Measurements from ENCODE around the gene FGF1.

FGF1 gene

DNA sequence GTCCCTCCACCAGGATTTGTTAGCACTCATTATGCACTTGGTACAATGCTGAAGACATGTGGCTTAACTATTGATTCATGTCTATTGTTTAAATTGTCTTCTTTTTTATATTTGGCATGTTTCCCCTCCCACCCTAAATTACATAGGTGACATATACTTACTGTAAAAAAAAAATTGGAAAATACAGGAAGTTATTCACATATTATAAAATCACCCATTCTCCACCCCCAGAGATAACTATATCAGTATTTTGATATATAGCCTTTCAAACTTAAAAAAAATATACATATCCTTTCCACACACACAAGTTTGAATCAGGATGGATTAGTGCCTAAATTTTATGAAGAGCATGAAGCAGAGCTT is 87.6 kb downstream of the FGF1 start:
- Histone ChIP-seq H3K4me3 (ENCODE audit: low read depth, low read length) (no peak overlapping the region), H3K27ac (ENCODE audit: low read depth, low read length) (peak overlapping the region; percentile 63), H3K27me3 (ENCODE audit: insufficient read depth, low read length) (no peaks in the 10 kb centered on the region), H3K36me3 (ENCODE audit: insufficient read depth, low read length) (no peaks in the 10 kb centered on the region), H3K4me1 (ENCODE audit: control insufficient read depth, insufficient read depth, low read length, unreplicated experiment) (peaks cover 55% of the 10 kb centered on the region), H3K79me2 (ENCODE audit: control insufficient read depth, insufficient read depth, low read length, unreplicated experiment) (no peaks in the 10 kb centered on the region), H2AFZ (ENCODE audit: low read length, unreplicated experiment) (no peak overlapping the region)

- H3K27ac ChIP-seq (ENCODE audit: low read depth, low read length), result peak overlapping the region; percentile 63
- no peaks in the 10 kb centered on the region for H3K27me3 ChIP-seq (ENCODE audit: insufficient read depth, low read length)
- H2AFZ ChIP-seq (ENCODE audit: low read length, unreplicated experiment), result no peak overlapping the region
- H3K4me1 ChIP-seq (ENCODE audit: control insufficient read depth, insufficient read depth, low read length, unreplicated experiment), result peaks cover 50% of the 10 kb centered on the region
- H3K79me2 ChIP-seq (ENCODE audit: control insufficient read depth, insufficient read depth, low read length, unreplicated experiment), result no peaks in the 10 kb centered on the region
- H3K4me3 ChIP-seq (ENCODE audit: low read depth, low read length), result no peak overlapping the region
- H3K36me3 ChIP-seq (ENCODE audit: insufficient read depth, low read length), result no peaks in the 10 kb centered on the region
Observed at GRCh38 chr5:142597546-142598337, 88.1 kb downstream of the FGF1 start.

DNA sequence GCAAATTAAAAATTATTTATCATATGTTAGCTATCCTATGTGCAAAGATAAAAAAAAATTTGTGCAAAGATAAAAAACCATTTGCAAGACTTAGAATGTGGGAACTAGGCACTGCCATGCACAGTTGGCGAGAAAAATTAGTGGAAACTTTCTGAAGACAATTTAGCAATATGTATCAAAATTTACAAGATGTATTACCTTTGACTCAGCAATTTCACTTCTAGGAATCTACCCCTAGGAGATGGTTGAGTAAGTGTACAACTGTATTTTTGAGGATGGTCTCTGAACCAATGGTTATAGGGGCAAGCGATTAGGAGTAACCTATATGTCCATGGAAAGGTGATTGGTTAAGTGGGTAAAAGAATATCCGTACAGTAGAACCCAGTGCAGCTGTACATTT is 88.9 kb downstream of the FGF1 start:
- H3K27ac ChIP-seq (ENCODE audit: low read depth, low read length), result peak overlapping the region; percentile 63
- H3K4me3 ChIP-seq (ENCODE audit: low read depth, low read length), result no peak overlapping the region
- H3K27me3 ChIP-seq (ENCODE audit: insufficient read depth, low read length), result no peaks in the 10 kb centered on the region
- H3K79me2 ChIP-seq (ENCODE audit: control insufficient read depth, insufficient read depth, low read length, unreplicated experiment), result no peaks in the 10 kb centered on the region
- no peaks in the 10 kb centered on the region for H3K36me3 ChIP-seq (ENCODE audit: insufficient read depth, low read length)
- H3K4me1 ChIP-seq (ENCODE audit: control insufficient read depth, insufficient read depth, low read length, unreplicated experiment), result peaks cover 47% of the 10 kb centered on the region
- no peak overlapping the region for H2AFZ ChIP-seq (ENCODE audit: low read length, unreplicated experiment)

- Histone ChIP-seq H3K27me3 (ENCODE audit: insufficient read depth, low read length) (no peaks in the 10 kb centered on the region), H2AFZ (ENCODE audit: low read length, unreplicated experiment) (no peak overlapping the region), H3K4me1 (ENCODE audit: control insufficient read depth, insufficient read depth, low read length, unreplicated experiment) (peaks cover 6% of the 10 kb centered on the region), H3K27ac (ENCODE audit: low read depth, low read length) (no peak overlapping the region), H3K4me3 (ENCODE audit: low read depth, low read length) (no peak overlapping the region), H3K79me2 (ENCODE audit: control insufficient read depth, insufficient read depth, low read length, unreplicated experiment) (no peaks in the 10 kb centered on the region), H3K36me3 (ENCODE audit: insufficient read depth, low read length) (no peaks in the 10 kb centered on the region)
Observed at GRCh38 chr5:142592365-142592764, 93.5 kb downstream of the FGF1 start.

DNA sequence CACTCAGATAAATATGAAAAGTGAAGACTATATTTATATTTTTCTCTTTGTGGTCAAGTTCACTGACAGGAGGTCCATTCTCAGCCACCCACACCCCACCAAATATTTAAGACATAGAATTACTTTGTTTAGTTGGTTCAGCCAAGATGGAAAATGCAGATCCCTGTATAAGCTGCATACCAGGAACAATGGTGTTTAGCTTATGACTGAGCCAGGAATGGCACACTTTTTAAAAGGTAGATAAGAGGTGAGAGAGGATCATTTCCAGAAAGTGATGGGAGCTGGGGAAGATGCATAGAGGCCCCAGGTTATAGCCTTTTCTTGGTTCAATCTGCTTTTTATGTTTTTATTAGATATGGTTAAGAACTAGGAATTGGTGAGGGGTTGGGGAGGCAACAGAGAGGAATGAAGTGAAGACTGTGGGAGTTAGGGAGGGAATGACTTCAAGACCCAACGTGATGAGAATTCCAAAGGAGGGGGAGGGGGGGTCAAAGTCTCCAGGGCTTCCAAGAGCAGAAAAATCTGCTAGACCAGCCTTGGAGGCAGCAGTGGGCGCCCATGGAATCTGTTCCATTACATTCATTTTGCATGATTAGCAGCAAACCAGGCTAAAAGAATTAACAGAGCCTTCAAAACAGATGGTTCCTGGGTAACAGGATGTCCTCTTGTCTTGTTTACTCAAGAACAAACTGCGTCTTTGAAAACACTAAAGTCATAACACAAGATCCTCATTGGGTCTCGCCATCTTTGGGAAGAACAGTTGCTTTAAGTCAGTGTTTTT is 95.2 kb downstream of the FGF1 start:
- Histone ChIP-seq H3K27me3 (ENCODE audit: insufficient read depth, low read length) (no peaks in the 10 kb centered on the region), H3K4me3 (ENCODE audit: low read depth, low read length) (no peak overlapping the region), H2AFZ (ENCODE audit: low read length, unreplicated experiment) (no peak overlapping the region), H3K27ac (ENCODE audit: low read depth, low read length) (no peak overlapping the region), H3K4me1 (ENCODE audit: control insufficient read depth, insufficient read depth, low read length, unreplicated experiment) (no peaks in the 10 kb centered on the region), H3K79me2 (ENCODE audit: control insufficient read depth, insufficient read depth, low read length, unreplicated experiment) (no peaks in the 10 kb centered on the region), H3K36me3 (ENCODE audit: insufficient read depth, low read length) (no peaks in the 10 kb centered on the region)

GRCh38 chr5:142589720-142590119 is 96.2 kb downstream of the FGF1 start:
- Histone ChIP-seq H3K79me2 (ENCODE audit: control insufficient read depth, insufficient read depth, low read length, unreplicated experiment) (no peaks in the 10 kb centered on the region), H3K27me3 (ENCODE audit: insufficient read depth, low read length) (no peaks in the 10 kb centered on the region), H3K36me3 (ENCODE audit: insufficient read depth, low read length) (no peaks in the 10 kb centered on the region), H2AFZ (ENCODE audit: low read length, unreplicated experiment) (no peak overlapping the region), H3K4me3 (ENCODE audit: low read depth, low read length) (no peak overlapping the region), H3K4me1 (ENCODE audit: control insufficient read depth, insufficient read depth, low read length, unreplicated experiment) (no peaks in the 10 kb centered on the region), H3K27ac (ENCODE audit: low read depth, low read length) (no peak overlapping the region)

DNA sequence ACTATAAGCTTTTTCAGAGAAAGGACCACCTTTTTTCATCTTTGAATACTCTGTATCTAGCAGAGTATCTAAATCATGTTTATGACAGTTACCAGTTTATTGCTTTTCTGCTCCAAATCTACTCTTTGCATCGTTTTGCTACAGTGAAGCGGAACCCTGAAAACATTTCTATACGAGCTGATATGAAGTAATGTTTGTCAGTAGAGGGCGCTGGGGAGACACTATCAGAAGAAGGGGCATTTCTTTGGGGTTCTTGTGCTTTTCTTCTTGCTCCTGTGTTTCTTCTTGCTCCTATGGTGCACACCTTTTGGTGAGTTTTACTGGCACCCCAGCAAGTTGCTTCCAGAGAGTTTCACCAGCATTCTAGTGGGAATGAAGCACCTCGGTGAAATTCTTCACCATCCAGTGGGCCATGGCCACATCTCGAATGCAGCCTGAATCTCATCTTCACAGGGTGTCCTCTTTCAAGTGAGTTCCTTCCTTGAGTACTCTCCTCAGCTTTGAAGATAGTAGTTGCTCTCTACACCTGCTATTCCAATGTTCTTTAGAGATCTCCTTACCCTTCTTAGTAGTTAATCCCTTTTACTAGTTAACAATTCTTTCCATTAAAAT is 98.4 kb downstream of the FGF1 start:
- H3K27ac ChIP-seq (ENCODE audit: low read depth, low read length), result no peak overlapping the region
- no peaks in the 10 kb centered on the region for H3K79me2 ChIP-seq (ENCODE audit: control insufficient read depth, insufficient read depth, low read length, unreplicated experiment)
- H3K4me1 ChIP-seq (ENCODE audit: control insufficient read depth, insufficient read depth, low read length, unreplicated experiment), result no peaks in the 10 kb centered on the region
- no peaks in the 10 kb centered on the region for H3K36me3 ChIP-seq (ENCODE audit: insufficient read depth, low read length)
- no peak overlapping the region for H2AFZ ChIP-seq (ENCODE audit: low read length, unreplicated experiment)
- H3K4me3 ChIP-seq (ENCODE audit: low read depth, low read length), result no peak overlapping the region
- no peaks in the 10 kb centered on the region for H3K27me3 ChIP-seq (ENCODE audit: insufficient read depth, low read length)

DNA sequence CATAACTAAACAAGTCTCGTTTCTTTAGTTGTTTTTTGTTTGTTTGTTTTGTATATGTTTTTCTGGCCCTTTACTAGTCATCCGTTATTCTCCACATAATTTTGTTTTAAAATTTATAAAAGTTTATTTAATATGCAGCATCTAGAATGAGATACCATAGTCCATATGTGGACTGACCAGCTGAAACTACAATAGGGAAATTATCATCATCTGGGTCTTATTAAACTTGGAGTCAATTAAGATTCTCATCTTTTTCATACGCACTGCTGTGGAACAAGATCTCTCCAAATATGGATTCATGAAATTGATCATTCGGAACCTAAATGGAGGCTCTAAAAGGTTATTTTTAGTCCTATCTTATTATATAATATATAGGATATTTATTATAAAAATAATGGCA is 99.3 kb downstream of the FGF1 start:
- no peaks in the 10 kb centered on the region for H3K27me3 ChIP-seq (ENCODE audit: insufficient read depth, low read length)
- H3K4me1 ChIP-seq (ENCODE audit: control insufficient read depth, insufficient read depth, low read length, unreplicated experiment), result no peaks in the 10 kb centered on the region
- no peak overlapping the region for H2AFZ ChIP-seq (ENCODE audit: low read length, unreplicated experiment)

GRCh38 chr5:142585451-142585850 is 100.4 kb downstream of the FGF1 start:
- no peaks in the 10 kb centered on the region for H3K4me1 ChIP-seq (ENCODE audit: control insufficient read depth, insufficient read depth, low read length, unreplicated experiment)
- no peak overlapping the region for H2AFZ ChIP-seq (ENCODE audit: low read length, unreplicated experiment)
- H3K4me3 ChIP-seq (ENCODE audit: low read depth, low read length), result no peak overlapping the region
- no peaks in the 10 kb centered on the region for H3K36me3 ChIP-seq (ENCODE audit: insufficient read depth, low read length)
- H3K27ac ChIP-seq (ENCODE audit: low read depth, low read length), result no peak overlapping the region
- no peaks in the 10 kb centered on the region for H3K27me3 ChIP-seq (ENCODE audit: insufficient read depth, low read length)
- H3K79me2 ChIP-seq (ENCODE audit: control insufficient read depth, insufficient read depth, low read length, unreplicated experiment), result no peaks in the 10 kb centered on the region

More for the DNA sequence above, 99.3 kb downstream of the FGF1 start:
- Histone ChIP-seq H3K27ac (ENCODE audit: low read depth, low read length) (no peak overlapping the region), H3K4me3 (ENCODE audit: low read depth, low read length) (no peak overlapping the region), H3K79me2 (ENCODE audit: control insufficient read depth, insufficient read depth, low read length, unreplicated experiment) (no peaks in the 10 kb centered on the region), H3K36me3 (ENCODE audit: insufficient read depth, low read length) (no peaks in the 10 kb centered on the region)

DNA sequence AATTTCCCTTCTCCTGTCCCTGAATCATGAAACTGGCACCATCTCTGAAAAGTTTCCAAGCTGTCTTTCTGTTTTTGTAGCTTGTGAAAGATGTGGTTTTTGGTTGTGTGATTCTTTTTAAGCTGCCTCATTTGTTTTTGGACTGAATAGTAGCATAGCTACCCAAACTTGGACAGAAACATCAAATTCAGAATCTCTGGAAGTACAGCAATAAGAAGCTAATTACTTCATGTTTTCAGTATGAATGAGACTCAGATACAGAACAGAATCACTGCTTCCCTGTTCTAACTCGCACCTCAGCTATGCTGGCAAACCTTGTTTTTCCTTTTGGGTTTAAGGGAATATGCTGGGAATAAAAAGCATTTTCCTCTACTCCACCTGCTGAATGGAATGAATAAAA is 101.0 kb downstream of the FGF1 start:
- Histone ChIP-seq H3K79me2 (ENCODE audit: control insufficient read depth, insufficient read depth, low read length, unreplicated experiment) (no peaks in the 10 kb centered on the region), H3K36me3 (ENCODE audit: insufficient read depth, low read length) (no peaks in the 10 kb centered on the region), H3K4me3 (ENCODE audit: low read depth, low read length) (no peak overlapping the region), H3K27ac (ENCODE audit: low read depth, low read length) (no peak overlapping the region), H3K27me3 (ENCODE audit: insufficient read depth, low read length) (no peaks in the 10 kb centered on the region), H2AFZ (ENCODE audit: low read length, unreplicated experiment) (no peak overlapping the region), H3K4me1 (ENCODE audit: control insufficient read depth, insufficient read depth, low read length, unreplicated experiment) (no peaks in the 10 kb centered on the region)

All from ACC112 (cell line).